IPS-15b (cell line): ENCODE results near the gene TATDN2.

Experiments
- H3K27me3 ChIP-seq: one replicate; pipeline ENCODE4 v1.6.1; 2013; ENCODE audit warnings: low read length; ENCODE audit not compliant: control insufficient read depth, insufficient read depth
- H3K36me3 ChIP-seq: one replicate; pipeline ENCODE4 v1.6.1; 2013; ENCODE audit warnings: low read length; ENCODE audit not compliant: control insufficient read depth, insufficient read depth
- H3K4me1 ChIP-seq: one replicate; pipeline ENCODE4 v1.6.1; 2013; ENCODE audit warnings: mild to moderate bottlenecking, low read length; ENCODE audit not compliant: control insufficient read depth, insufficient read depth
- H3K4me3 ChIP-seq: one replicate; pipeline ENCODE4 v1.5.1; 2013; ENCODE audit warnings: low read depth, low read length
- H3K9ac ChIP-seq: one replicate; pipeline ENCODE4 v1.6.1; 2013; ENCODE audit warnings: low read depth, mild to moderate bottlenecking, low read length
- H3K9me3 ChIP-seq: one replicate; pipeline ENCODE4 v1.6.1; 2013; ENCODE audit warnings: mild to moderate bottlenecking, low read length; ENCODE audit not compliant: control insufficient read depth, insufficient read depth

Gene TATDN2

DNA sequence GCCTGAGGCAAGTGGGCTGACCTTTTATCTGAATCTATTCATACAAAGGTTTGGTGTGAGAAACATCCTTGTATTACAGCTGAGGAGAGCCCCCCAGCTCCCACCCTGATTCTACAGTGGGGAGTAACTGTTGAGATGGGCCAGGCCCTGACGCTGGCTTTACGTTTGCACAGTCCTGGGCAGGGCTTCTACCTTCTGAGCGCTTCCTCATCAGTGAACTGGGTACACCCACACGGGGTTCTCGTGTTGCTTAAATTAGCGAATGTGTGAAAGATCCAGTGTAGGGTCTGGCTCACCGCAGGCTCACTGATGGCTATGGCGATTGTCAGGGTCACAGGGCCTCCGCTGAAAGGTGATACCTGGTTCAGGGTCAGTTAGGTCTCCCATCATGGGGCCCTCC lies 51.8 kb downstream of the TATDN2 start:
- Histone ChIP-seq H3K4me3 (no peak overlapping the region), H3K9me3 (no peaks in the 10 kb centered on the region), H3K4me1 (no peaks in the 10 kb centered on the region), H3K27me3 (no peaks in the 10 kb centered on the region), H3K36me3 (peaks cover 47% of the 10 kb centered on the region), H3K9ac (no peak overlapping the region)

DNA sequence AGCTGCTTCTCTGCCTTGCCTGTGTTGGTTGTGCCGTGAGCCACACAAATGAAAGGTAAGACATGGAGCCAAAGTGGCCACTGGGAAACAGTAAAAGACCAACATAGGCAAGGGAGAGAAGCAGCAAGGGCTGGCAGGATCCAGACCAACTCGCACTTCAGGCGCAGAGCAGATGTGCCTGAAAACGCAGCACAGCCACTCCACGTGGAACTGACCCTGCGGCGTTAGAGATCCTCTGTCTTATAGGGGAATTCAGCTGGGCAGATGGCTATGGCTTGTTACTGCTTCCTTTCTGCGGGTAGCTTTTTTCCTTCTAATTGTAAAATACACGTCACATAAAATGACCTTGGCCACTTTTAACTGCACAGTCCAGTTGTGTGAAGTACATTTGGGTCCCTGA lies 54.8 kb downstream of the TATDN2 start:
- no peak overlapping the region for H3K4me3 ChIP-seq
- no peaks in the 10 kb centered on the region for H3K27me3 ChIP-seq
- H3K9me3 ChIP-seq = no peaks in the 10 kb centered on the region
- no peak overlapping the region for H3K9ac ChIP-seq
- H3K4me1 ChIP-seq = no peaks in the 10 kb centered on the region
- H3K36me3 ChIP-seq = peaks cover 48% of the 10 kb centered on the region

DNA sequence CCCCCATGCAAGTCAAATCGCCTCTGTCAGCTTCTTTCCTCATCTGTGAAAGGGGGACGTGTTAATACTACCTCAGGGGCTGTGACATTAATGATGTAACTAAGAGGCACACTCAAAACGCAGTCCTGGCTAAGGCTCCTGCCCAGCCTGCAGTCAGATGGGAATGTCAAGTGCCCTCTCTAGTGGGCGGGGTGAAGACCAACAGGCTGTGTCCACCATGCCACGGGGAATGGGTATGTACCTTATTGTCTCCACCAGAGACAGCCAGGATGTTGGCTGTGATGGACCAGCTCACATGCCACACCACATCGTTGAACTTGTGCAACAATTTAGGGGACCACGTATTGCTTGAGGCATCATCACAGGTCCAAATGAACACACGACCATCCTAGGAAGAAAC lies 55.5 kb downstream of the TATDN2 start:
- H3K36me3 ChIP-seq = peaks cover 48% of the 10 kb centered on the region
- no peaks in the 10 kb centered on the region for H3K4me1 ChIP-seq
- no peaks in the 10 kb centered on the region for H3K27me3 ChIP-seq
- no peak overlapping the region for H3K9ac ChIP-seq
- no peak overlapping the region for H3K4me3 ChIP-seq
- no peaks in the 10 kb centered on the region for H3K9me3 ChIP-seq

DNA sequence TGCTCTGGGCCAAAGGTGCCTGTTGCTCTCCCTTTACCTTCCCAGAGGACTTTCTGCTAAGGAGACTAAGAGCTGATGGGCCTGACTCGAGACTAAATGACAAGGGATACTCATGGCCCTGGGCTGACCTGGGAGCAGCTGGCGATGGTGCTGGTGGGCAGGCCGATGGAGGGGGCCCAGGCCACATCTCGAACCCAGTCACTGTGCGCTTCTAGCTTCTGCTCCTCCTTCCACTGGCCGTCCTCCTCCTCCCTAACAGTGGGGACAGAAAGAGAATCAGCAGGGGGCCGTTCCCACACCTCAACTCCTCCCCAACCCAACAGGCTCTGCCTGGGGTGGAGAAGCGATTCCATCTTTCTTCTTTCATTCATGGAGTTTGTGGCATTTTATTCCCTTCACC lies 56.6 kb downstream of the TATDN2 start:
- Histone ChIP-seq H3K9ac (no peak overlapping the region), H3K4me3 (no peak overlapping the region), H3K9me3 (no peaks in the 10 kb centered on the region), H3K27me3 (no peaks in the 10 kb centered on the region), H3K4me1 (no peaks in the 10 kb centered on the region), H3K36me3 (peaks cover 48% of the 10 kb centered on the region)

DNA sequence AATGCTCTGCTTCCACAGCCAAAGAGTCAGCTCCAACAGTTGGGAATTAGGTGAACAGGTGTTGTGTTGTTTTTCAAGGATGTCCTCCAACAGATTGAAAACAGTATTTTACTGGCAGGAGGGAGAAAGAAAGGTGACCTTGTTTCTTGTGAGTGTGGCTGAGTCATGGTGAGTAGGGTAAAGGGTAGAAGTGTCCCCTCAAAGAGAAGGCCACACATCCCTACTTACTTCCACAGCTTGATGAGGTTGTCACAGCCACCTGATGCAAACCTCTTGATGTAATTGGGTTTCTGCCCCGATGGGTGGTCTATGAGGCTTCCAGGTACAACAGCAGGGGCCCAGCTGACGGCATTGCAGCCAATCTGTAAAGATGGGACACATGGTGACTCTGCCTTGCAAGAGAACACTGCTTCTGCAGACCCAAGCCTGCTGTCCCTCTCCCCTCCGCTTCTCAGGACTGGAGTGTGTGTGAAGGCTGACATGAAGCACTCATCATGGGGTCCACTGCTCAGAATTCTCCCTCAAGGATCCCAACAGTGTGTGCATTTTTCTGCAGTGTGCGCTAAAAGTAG lies 57.2 kb downstream of the TATDN2 start:
- H3K36me3 ChIP-seq = peaks cover 43% of the 10 kb centered on the region

DNA sequence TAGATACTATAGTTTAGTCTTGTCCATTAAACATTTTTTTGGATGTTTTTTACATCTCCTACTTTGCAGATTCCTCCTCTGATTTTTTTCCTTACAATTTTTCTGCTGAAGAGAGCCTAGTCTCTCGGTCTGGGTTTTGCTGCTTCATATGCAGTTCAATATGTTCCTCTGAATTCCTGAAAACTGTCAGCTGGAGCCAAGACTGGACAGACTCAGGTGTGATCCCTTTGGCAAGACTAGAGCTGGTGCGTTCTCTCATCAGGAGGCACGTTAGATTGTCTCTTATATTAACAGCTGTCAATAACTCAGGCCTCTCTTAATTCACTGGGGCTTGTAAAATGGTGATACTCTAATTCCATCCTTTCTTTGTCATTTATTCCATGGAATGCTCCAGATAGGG lies 57.9 kb downstream of the TATDN2 start:
- H3K36me3 ChIP-seq = peaks cover 38% of the 10 kb centered on the region
- no peaks in the 10 kb centered on the region for H3K27me3 ChIP-seq
- no peaks in the 10 kb centered on the region for H3K9me3 ChIP-seq
- no peaks in the 10 kb centered on the region for H3K4me1 ChIP-seq
- H3K4me3 ChIP-seq = no peak overlapping the region
- H3K9ac ChIP-seq = no peak overlapping the region

More for the DNA sequence above, 57.2 kb downstream of the TATDN2 start:
- H3K27me3 ChIP-seq = no peaks in the 10 kb centered on the region
- no peaks in the 10 kb centered on the region for H3K4me1 ChIP-seq
- H3K9ac ChIP-seq = no peak overlapping the region
- no peak overlapping the region for H3K4me3 ChIP-seq
- no peaks in the 10 kb centered on the region for H3K9me3 ChIP-seq

DNA sequence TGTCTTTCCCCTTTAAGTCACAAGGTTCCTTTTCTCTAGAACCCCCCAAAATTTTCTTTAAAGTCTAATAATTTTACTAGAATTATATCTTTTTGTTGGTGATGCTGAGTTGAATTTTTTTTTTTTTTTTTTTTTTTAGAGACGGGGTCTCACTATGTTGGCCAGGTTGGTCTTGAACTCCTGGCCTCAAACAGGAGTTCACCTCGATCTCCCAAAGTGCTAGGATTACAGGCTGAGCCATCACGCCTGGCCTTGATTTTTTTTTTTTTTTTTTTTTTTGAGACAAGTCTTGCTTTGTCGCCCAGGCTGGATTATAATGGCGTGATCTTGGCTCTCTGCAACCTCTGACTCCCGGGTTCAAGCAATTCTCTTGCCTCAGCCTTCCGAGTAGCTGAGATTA lies 60.4 kb downstream of the TATDN2 start:
- no peaks in the 10 kb centered on the region for H3K9me3 ChIP-seq
- no peak overlapping the region for H3K4me3 ChIP-seq
- peaks cover 39% of the 10 kb centered on the region for H3K36me3 ChIP-seq
- H3K9ac ChIP-seq = no peak overlapping the region
- H3K4me1 ChIP-seq = no peaks in the 10 kb centered on the region
- H3K27me3 ChIP-seq = no peaks in the 10 kb centered on the region

DNA sequence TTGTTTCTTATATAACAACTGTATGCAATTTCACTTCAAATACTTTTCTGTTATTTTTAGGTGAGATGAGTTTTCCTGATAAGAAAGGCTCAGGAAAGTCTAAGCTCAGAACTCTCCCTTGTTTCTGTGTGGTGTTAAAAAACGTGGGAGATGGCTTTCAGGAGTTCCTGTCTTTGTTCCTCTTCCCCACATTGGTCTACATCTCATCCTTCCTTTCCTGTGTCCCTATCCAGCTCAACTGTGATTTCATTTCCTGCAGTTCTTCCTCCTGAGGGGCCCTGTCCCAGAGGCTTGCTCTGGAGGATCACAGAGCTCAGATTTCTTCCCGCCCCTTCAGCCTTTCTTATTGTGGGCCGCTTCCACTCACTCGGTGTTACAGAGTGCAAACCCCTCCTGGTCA lies 61.5 kb downstream of the TATDN2 start:
- peaks cover 29% of the 10 kb centered on the region for H3K36me3 ChIP-seq
- no peak overlapping the region for H3K4me3 ChIP-seq
- H3K9ac ChIP-seq = no peak overlapping the region
- no peaks in the 10 kb centered on the region for H3K9me3 ChIP-seq
- H3K27me3 ChIP-seq = no peaks in the 10 kb centered on the region
- no peaks in the 10 kb centered on the region for H3K4me1 ChIP-seq

DNA sequence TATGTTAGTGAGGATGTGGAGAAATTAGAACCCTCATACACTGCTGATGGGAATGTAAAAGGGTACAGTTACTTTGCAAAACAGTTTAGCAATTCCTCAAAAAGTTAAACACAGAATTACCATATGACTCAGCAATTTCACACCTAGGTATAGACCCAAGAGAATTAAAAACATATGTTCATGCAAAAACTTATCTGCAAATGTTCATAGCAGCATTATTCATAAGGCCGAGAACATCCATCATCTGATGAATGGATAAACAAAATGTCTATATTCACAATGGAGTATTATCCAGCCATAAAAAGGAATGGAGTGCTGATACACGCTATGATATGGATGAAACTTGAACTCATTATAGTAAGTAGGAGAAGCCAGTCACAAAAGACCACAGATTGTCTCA lies 62.3 kb downstream of the TATDN2 start:
- H3K36me3 ChIP-seq = peaks cover 30% of the 10 kb centered on the region
- H3K4me1 ChIP-seq = no peaks in the 10 kb centered on the region
- H3K9me3 ChIP-seq = no peaks in the 10 kb centered on the region
- no peak overlapping the region for H3K9ac ChIP-seq
- H3K4me3 ChIP-seq = no peak overlapping the region
- no peaks in the 10 kb centered on the region for H3K27me3 ChIP-seq

DNA sequence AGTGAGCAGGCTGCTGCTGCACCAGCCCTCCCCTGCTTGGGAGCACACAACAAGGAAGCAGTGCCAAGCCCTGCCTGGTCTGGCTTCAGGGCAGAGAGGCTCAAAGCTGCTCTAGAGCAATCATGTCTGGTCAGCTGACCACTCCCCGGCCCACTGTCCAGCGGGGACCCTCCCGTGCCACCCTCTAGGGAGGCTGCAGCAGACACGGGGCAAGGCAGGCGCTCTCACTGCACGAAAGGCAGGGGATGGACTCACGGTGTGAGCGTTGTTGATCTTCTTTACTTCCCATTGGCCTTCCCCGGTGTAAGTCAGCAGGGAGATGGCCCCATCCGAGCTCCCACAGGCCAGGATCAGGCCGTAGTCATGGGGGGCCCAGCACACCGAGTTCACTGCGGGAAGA lies 63.5 kb downstream of the TATDN2 start:
- Histone ChIP-seq H3K27me3 (no peaks in the 10 kb centered on the region), H3K36me3 (peaks cover 39% of the 10 kb centered on the region), H3K4me3 (no peak overlapping the region), H3K4me1 (no peaks in the 10 kb centered on the region), H3K9me3 (no peaks in the 10 kb centered on the region), H3K9ac (no peak overlapping the region)

DNA sequence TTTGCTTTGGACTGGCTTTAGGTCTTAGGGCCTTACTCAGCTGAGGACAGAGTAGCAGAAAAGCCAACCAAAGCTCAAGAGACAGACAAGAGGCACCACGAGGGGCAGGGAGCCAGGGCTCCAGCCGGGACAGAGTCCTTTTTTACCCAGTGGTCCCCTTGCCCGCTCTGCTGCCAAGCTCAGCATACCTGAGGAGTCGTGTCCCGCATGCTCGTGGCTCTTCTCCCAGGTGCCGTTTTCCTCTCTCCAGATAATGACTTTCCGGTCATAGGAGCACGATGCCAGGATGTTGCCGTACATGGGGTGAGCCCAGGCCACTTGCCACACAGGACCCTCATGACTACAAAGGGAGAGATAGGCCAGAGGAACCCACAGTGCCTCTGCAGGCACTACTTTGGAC lies 64.1 kb downstream of the TATDN2 start:
- Histone ChIP-seq H3K27me3 (no peaks in the 10 kb centered on the region), H3K4me1 (no peaks in the 10 kb centered on the region), H3K4me3 (no peak overlapping the region), H3K9ac (no peak overlapping the region), H3K9me3 (no peaks in the 10 kb centered on the region), H3K36me3 (peaks cover 44% of the 10 kb centered on the region)

DNA sequence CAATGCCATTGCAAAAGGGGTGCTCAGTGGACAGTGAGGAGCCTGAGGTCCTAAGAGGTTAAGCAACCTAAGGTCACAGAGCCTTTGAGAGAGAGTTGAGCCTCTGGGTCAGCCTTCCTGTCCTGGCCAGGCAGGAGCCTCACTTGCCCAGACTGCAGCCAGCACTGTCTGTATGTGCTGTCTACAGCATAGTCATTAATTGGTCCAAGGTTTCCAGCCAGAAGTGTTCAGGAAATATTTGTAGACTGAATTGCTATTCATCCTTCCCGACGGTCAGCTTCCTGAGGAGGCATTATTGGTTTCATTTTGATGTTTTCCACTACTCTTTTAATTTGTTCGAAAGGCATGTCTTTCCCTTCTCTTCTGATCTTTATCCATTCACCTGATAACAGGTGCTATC lies 64.6 kb downstream of the TATDN2 start:
- Histone ChIP-seq H3K4me3 (no peak overlapping the region), H3K9me3 (no peaks in the 10 kb centered on the region), H3K27me3 (no peaks in the 10 kb centered on the region), H3K36me3 (peaks cover 47% of the 10 kb centered on the region), H3K9ac (no peak overlapping the region), H3K4me1 (no peaks in the 10 kb centered on the region)
